Common myeloid progenitor, CD34-positive (primary cell): ENCODE measurements around the gene TOP2B.

ENCODE experiments used
- CTCF ChIA-PET: fragments of 350-600 bp; sonication (Branson Sonifier 250); formaldehyde crosslinking; loops from one replicate; lab custom pipeline; 2021; ENCODE audit warnings: antibody characterized with exemption; lab: Charles Lee
- POLR2A ChIA-PET: fragments of 350-600 bp; sonication (Branson Sonifier 250); formaldehyde crosslinking; loops from one replicate; lab custom pipeline; 2021; ENCODE audit warnings: antibody characterized with exemption; lab: Charles Lee
- DNase-seq, 3 donors: peaks; one replicate each; pipeline versions ENCODE4 v3.0.0 to v3.0.0-alpha.2; 2013
- H3K27ac ChIP-seq, 2 experiments: 1 replicate in 1 of 2; 2 replicates in 1 of 2; pipeline ENCODE4 v1.7.0; 2013; ENCODE audit warnings: inconsistent platforms in 2 of 2, low read length in 2 of 2, mild to moderate bottlenecking in 2 of 2, low read depth in 1 of 2, moderate library complexity in 1 of 2; ENCODE audit not compliant: severe bottlenecking in 2 of 2, insufficient read depth in 1 of 2, poor library complexity in 1 of 2
- H3K27me3 ChIP-seq, 5 experiments: replicated peaks in 2 of 5; 1 replicate in 3 of 5; 2 replicates in 2 of 5; pipeline versions ENCODE4 v1.6.1 to v1.7.0; 2013; ENCODE audit warnings: low read length in 4 of 5, mild to moderate bottlenecking in 2 of 5, moderate library complexity in 2 of 5, inconsistent platforms in 1 of 5; ENCODE audit not compliant: insufficient read depth in 5 of 5, control insufficient read depth in 4 of 5
- H3K36me3 ChIP-seq, 4 experiments: 1 replicate in 2 of 4; 2 replicates in 2 of 4; pipeline versions ENCODE4 v1.6.1 to v1.7.0; 2013; ENCODE audit warnings: low read length in 3 of 4, control low read depth in 1 of 4, mild to moderate bottlenecking in 1 of 4; ENCODE audit not compliant: control insufficient read depth in 4 of 4, insufficient read depth in 4 of 4
- H3K4me1 ChIP-seq, 4 experiments: 1 replicate in 3 of 4; 2 replicates in 1 of 4; pipeline versions ENCODE4 v1.6.1 to v1.7.1; 2013; ENCODE audit warnings: low read length in 3 of 4, mild to moderate bottlenecking in 3 of 4, control low read depth in 1 of 4, inconsistent platforms in 1 of 4, moderate library complexity in 1 of 4; ENCODE audit not compliant: control insufficient read depth in 4 of 4, insufficient read depth in 4 of 4; ENCODE audit errors: control extremely low read depth in 1 of 4
- H3K4me3 ChIP-seq, 7 experiments: 1 replicate in 4 of 7; 2 replicates in 3 of 7; pipeline versions ENCODE4 v1.5.1 to v1.7.0; 2013; ENCODE audit warnings: mild to moderate bottlenecking in 7 of 7, low read length in 6 of 7, moderate library complexity in 6 of 7, inconsistent platforms in 2 of 7, low read depth in 2 of 7, control low read depth in 1 of 7; ENCODE audit not compliant: insufficient read depth in 4 of 7, control insufficient read depth in 1 of 7; ENCODE audit errors: extremely low read depth in 1 of 7
- H3K9me3 ChIP-seq, 5 experiments: 1 replicate in 4 of 5; 2 replicates in 1 of 5; pipeline versions ENCODE4 v1.6.1 to v1.7.1; 2013; ENCODE audit warnings: low read length in 4 of 5, mild to moderate bottlenecking in 2 of 5, inconsistent platforms in 1 of 5, low read depth in 1 of 5, moderate library complexity in 1 of 5; ENCODE audit not compliant: control insufficient read depth in 4 of 5, insufficient read depth in 2 of 5; ENCODE audit errors: control extremely low read depth in 1 of 5
- WGBS: methylation state at CpG from one replicate; pipeline ENCODE4 v1.1.5; 2013; ENCODE audit not compliant: insufficient coverage; 5-methylcytosine and 5-hydroxymethylcytosine counted together

The TOP2B gene

DNA sequence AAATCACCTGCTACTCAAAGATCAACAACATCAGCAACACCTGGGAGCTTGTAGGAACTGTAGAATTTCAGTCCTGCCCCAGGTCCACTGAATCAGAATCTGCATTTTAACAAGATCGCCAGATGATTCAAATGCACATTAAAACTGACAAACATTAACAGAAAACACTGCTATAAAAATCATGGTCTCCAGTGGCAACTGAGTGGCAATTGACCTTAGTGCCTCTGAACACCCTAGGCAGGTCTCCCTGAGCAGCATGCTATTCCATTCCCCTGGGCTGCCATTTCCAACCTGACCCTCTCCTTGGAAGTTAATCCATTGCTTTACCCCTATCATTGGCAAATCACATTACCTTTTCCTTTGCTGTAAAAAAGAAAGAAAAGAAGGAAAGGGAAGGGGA lies 23.0 kb upstream of the TOP2B start:
- CTCF ChIA-PET: interaction anchor here (1.3 kb wide), 1 partner anchor 11 kb away, joined by 3 read pairs; no protein-coding TSS in a partner anchor
- no peaks in the 10 kb centered on the region for H3K9me3 ChIP-seq
- H3K4me3 ChIP-seq: no peak overlapping the region
- no peak overlapping the region for H3K27ac ChIP-seq
- no CpG with 5 or more reads among the region's 1 CpG for WGBS
- no peaks in the 10 kb centered on the region for H3K36me3 ChIP-seq
- POLR2A ChIA-PET: no interaction called here
- H3K27me3 ChIP-seq: peaks cover 0 to 2% (median 0%) of the 10 kb centered on the region in 5 experiments
- peaks cover 0 to 5% (median 2%) of the 10 kb centered on the region in 4 experiments for H3K4me1 ChIP-seq
- DNase-seq: no peak

DNA sequence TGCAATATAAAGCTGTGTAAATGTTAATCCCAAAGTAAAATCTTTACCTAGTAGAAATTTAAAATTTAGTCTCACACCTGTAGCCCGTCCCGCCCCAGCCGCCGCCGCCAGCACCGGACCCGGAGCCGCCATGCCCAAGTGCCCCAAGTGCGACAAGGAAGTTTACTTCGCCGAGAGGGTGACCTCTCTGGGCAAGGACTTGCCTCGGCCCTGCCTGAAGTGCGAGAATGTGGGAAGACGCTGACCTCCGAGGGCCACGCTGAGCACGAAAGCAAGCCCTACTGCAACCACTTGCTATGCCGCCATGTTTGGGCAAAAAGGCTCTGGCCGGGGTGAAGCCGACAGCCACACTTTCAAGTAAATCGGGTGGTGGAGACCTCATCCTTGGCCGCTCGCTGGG lies 22.1 kb upstream of the TOP2B start:
- no peak for DNase-seq
- Histone ChIP-seq H3K27ac (no peak overlapping the region), H3K4me1 (peaks cover 0 to 5% (median 2%) of the 10 kb centered on the region in 4 experiments), H3K9me3 (no peaks in the 10 kb centered on the region), H3K4me3 (no peak overlapping the region), H3K36me3 (no peaks in the 10 kb centered on the region), H3K27me3 (peaks cover 0 to 2% (median 0%) of the 10 kb centered on the region in 5 experiments)
- 100% methylated on average over 23 of the region's 23 CpGs for WGBS
- CTCF ChIA-PET: interaction anchor here (1.3 kb wide), 1 partner anchor 10 kb away, joined by 3 read pairs; no protein-coding TSS in a partner anchor
- POLR2A ChIA-PET: no interaction called here

DNA sequence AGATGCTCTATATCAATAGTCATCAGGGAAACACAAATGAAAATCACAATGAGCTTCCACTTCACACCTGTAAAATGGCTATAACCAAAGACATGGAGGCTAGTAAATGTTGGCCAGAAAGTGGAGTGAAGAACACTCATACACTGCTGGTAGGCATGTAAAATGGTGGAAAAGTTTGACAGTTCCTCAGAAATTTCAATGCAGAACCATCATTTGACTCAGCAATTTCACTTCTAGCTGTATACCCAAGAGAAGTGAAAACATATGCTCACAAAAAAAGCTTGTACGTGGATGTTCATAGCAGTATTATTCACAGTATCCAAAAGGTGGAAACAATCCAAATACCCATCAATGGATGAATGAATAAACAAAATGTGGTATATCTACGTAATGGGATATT lies 19.2 kb upstream of the TOP2B start:
- Histone ChIP-seq H3K4me1 (no peaks in the 10 kb centered on the region), H3K36me3 (no peaks in the 10 kb centered on the region), H3K27ac (no peak overlapping the region), H3K4me3 (no peak overlapping the region), H3K27me3 (no peaks in the 10 kb centered on the region), H3K9me3 (no peaks in the 10 kb centered on the region)
- ChIA-PET CTCF (interaction anchor here (0.9 to 1.2 kb wide), 2 partner anchors 10 to 11 kb away, joined by 3 read pairs; no protein-coding TSS in a partner anchor), POLR2A (no interaction called here)
- no peak for DNase-seq
- WGBS: no CpG with 5 or more reads among the region's 2 CpGs

DNA sequence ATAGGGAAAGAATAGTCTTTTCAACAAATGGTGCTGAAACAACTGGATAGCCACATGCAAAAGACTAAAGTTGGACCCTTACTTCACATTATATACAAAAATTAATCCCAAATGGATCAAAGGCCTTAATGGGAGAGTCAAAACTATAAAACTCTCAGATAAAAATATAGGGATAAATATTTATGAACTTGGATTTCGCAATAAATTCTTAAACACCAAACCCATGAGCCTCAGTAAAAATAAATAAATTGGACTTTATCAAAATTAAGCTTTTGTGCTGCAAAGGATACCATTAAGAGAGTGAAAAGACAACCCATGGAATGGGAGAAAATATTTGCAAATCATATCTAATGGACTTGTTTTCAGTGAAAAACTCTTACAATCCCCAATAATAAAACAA lies 18.7 kb upstream of the TOP2B start:
- H3K4me3 ChIP-seq: no peak overlapping the region
- ChIA-PET CTCF (interaction anchor here (0.9 to 1.2 kb wide), 2 partner anchors 11 kb away, joined by 3 read pairs; no protein-coding TSS in a partner anchor), POLR2A (no interaction called here)
- no peak overlapping the region for H3K27ac ChIP-seq
- no peaks in the 10 kb centered on the region for H3K27me3 ChIP-seq
- no peak for DNase-seq
- no peaks in the 10 kb centered on the region for H3K4me1 ChIP-seq
- WGBS: no CpG with 5 or more reads among the region's 1 CpG
- H3K36me3 ChIP-seq: no peaks in the 10 kb centered on the region
- H3K9me3 ChIP-seq: no peaks in the 10 kb centered on the region

DNA sequence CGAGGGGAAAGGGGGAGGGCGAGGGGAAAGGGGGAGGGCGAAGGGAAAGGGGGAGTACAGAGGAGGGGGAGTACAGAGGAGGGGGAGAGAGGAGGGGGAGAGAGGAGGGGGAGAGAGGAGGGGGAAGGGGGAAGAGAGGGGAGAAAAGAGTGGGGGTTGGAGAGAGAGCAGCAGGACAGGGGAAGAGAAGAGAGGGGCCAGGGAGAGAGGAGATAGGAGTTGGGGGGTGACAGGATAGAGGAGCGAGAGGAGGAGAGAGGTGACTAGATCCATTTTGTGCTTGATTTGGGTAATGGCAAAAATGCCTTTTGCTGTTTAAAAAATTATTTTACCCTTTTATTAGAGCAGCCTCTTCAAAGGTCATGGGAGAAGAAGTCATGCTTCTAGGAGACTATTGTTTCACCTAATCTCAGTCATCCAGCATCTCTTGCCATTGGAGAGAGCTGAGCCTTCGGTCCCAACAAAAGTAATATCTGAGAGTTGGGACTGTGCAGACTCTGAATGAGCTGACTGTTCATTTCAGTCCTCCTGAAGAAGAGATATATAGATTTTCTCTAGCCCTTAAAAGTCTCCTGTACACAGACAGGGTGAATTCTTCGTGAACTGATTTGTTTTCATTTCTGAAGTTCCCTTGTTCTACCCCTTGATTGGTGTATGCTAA lies 15.1 kb upstream of the TOP2B start:
- 100% methylated on average over 1 of the region's 6 CpGs for WGBS
- Histone ChIP-seq H3K36me3 (no peaks in the 10 kb centered on the region), H3K4me3 (no peak overlapping the region), H3K27me3 (no peaks in the 10 kb centered on the region), H3K4me1 (no peaks in the 10 kb centered on the region), H3K9me3 (no peaks in the 10 kb centered on the region), H3K27ac (no peak overlapping the region)
- ChIA-PET POLR2A (no interaction called here), CTCF (no interaction called here)
- DNase-seq: no peak

DNA sequence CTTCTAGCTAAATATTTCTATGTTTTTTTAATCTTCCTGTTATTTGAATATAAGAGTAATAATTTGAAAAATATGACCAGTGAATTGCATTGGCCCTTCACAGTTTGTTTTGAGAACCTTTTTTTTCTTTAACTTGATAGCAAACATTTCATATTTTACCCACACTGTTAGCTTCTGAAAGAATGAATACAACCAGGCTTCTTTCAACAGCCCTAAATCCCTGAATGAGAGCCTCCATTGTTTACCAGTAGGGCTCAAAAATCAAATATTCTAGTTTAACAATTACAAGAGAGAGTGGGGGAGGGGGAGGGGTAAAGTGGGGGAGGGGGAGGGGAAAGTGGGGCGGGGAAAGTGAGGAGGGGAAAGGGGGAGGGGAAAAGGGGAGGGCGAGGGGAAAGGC lies 14.5 kb upstream of the TOP2B start:
- WGBS: no CpG with 5 or more reads among the region's 2 CpGs
- H3K27me3 ChIP-seq: no peaks in the 10 kb centered on the region
- peaks cover 0 to 4% (median 0%) of the 10 kb centered on the region in 5 experiments for H3K9me3 ChIP-seq
- no peaks in the 10 kb centered on the region for H3K36me3 ChIP-seq
- H3K4me1 ChIP-seq: no peaks in the 10 kb centered on the region
- H3K4me3 ChIP-seq: no peak overlapping the region
- no peak overlapping the region for H3K27ac ChIP-seq
- POLR2A ChIA-PET: no interaction called here
- CTCF ChIA-PET: no interaction called here
- DNase-seq: no peak

DNA sequence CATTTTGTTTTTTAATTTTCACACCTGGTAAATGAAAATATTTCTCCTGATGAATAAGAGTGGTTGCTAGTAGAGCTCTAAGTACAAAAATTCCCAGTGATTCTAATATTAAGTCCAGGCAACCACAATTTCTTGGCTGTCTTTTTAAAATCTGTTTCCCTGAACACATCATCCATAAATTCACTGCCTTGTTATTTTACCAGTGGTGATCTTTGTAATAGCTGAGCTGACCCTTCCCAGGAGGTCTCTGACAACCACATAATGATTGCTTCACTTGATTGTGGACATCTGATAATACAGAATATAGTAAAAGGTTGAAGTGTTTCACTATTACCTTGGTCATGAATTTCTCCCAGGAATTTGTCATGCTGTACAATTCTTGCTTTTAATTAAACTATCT lies 13.9 kb upstream of the TOP2B start:
- Histone ChIP-seq H3K36me3 (peaks cover 0 to under 1% (median 0%) of the 10 kb centered on the region in 4 experiments), H3K4me1 (no peaks in the 10 kb centered on the region), H3K4me3 (no peak overlapping the region), H3K27ac (no peak overlapping the region), H3K9me3 (peaks cover 0 to 9% (median 4%) of the 10 kb centered on the region in 5 experiments), H3K27me3 (no peaks in the 10 kb centered on the region)
- POLR2A ChIA-PET: no interaction called here
- CTCF ChIA-PET: no interaction called here
- DNase-seq: no peak
